Endothelial cell of umbilical vein (primary cell): ENCODE results near the gene PLXDC1.

Source experiments
- EZH2 ChIP-seq: IDR thresholded peaks from 2 replicates; pipeline ENCODE4 v1.6.1; 2012; ENCODE audit warnings: borderline replicate concordance, low read depth, mild to moderate bottlenecking, moderate library complexity, low read length, inconsistent platforms; ENCODE audit not compliant: severe bottlenecking
- FOS ChIP-seq: IDR thresholded peaks from 2 replicates; pipeline ENCODE4 v1.6.1; 2011; ENCODE audit warnings: mild to moderate bottlenecking, low read length, moderate library complexity, borderline replicate concordance; ENCODE audit not compliant: insufficient read depth
- GATA2 ChIP-seq: IDR thresholded peaks from 2 replicates; pipeline ENCODE4 v1.7.0; 2011; ENCODE audit warnings: low read depth, mild to moderate bottlenecking, moderate library complexity, mixed read lengths, low read length; ENCODE audit not compliant: insufficient read length, insufficient read depth
- JUN ChIP-seq: IDR thresholded peaks from 2 replicates; pipeline ENCODE4 v1.6.1; 2011; ENCODE audit warnings: borderline replicate concordance, low read depth; ENCODE audit not compliant: insufficient read length, insufficient read depth
- MYC ChIP-seq: IDR thresholded peaks from one replicate; pipeline ENCODE4 v1.6.1; 2011; ENCODE audit warnings: mild to moderate bottlenecking, low read depth, low read length
- POLR2A ChIP-seq: IDR thresholded peaks from 2 replicates; pipeline ENCODE4 v1.6.1; 2012; ENCODE audit warnings: low read depth, mild to moderate bottlenecking, control low read depth, low read length
- POLR2AphosphoS5 ChIP-seq: IDR thresholded peaks from 2 replicates; pipeline ENCODE4 v1.6.1; 2012; ENCODE audit warnings: low read depth, mild to moderate bottlenecking, control low read depth, low read length, moderate library complexity; ENCODE audit not compliant: insufficient read depth
- TF ChIP-seq, protein P1 (sequence below): IDR thresholded peaks from 2 replicates; pipeline ENCODE4 v1.6.1; 2011; ENCODE audit not compliant: insufficient read depth, insufficient read length
- TF ChIP-seq, protein P2 (sequence below), 2 donors: IDR thresholded peaks; 1 replicate in 1 of 2; 2 replicates in 1 of 2; pipeline ENCODE4 v1.5.1; 2011; ENCODE audit warnings: low read length in 2 of 2, mild to moderate bottlenecking in 2 of 2, moderate library complexity in 2 of 2, control low read depth in 1 of 2, inconsistent platforms in 1 of 2, low read depth in 1 of 2; ENCODE audit not compliant: insufficient read depth in 1 of 2; ENCODE audit errors: extremely low read depth in 1 of 2

DNA sequence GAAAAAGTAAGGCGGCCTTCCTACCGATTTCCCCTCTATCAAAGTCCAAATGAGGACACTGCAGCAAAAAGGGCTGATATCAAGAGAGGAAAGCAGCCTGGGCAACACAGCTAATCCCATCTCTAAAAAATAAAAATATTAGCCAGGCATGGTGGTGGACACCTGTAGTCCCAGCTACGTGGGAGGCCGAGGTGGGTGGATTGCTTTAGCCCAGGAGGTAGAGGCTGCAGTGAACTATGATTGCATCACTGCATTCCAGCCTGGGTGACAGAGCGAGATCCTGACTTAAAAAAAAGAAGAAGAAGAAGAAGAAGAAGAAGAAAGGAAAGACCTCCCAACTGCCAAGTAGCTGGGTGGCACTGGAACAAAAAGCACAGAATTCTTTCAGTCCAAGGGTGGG, 31.6 kb upstream of the PLXDC1 start:
- TF ChIP-seq, protein P1, sequence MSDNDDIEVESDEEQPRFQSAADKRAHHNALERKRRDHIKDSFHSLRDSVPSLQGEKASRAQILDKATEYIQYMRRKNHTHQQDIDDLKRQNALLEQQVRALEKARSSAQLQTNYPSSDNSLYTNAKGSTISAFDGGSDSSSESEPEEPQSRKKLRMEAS = no peak
- TF ChIP-seq, protein P2, sequence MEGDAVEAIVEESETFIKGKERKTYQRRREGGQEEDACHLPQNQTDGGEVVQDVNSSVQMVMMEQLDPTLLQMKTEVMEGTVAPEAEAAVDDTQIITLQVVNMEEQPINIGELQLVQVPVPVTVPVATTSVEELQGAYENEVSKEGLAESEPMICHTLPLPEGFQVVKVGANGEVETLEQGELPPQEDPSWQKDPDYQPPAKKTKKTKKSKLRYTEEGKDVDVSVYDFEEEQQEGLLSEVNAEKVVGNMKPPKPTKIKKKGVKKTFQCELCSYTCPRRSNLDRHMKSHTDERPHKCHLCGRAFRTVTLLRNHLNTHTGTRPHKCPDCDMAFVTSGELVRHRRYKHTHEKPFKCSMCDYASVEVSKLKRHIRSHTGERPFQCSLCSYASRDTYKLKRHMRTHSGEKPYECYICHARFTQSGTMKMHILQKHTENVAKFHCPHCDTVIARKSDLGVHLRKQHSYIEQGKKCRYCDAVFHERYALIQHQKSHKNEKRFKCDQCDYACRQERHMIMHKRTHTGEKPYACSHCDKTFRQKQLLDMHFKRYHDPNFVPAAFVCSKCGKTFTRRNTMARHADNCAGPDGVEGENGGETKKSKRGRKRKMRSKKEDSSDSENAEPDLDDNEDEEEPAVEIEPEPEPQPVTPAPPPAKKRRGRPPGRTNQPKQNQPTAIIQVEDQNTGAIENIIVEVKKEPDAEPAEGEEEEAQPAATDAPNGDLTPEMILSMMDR (IDR thresholded peaks at IDR 0.05; ENCODE audit: extremely low read depth in 1 of 2, insufficient read depth in 1 of 2, low read depth in 1 of 2, low read length in 2 of 2) = no peak
- TF ChIP-seq POLR2A (no peak), EZH2 (no peak), POLR2AphosphoS5 (no peak), JUN (no peak), GATA2 (no peak), MYC (no peak), FOS (no peak)
